Measurements from ENCODE around the gene ZNF562.
"Not testable (repeated sequence)": the region's sequence is repeated elsewhere in the genome, so short reads cannot be mapped to it uniquely, and the experiment has no call there.

ZNF562 gene

GRCh38 chr19:9668544-9668943 is 6.4 kb downstream of the ZNF562 start:
- no peak overlapping the region for H3K4me3 ChIP-seq (replicated peaks; ENCODE audit: low read depth, low read length)
- no peak for TF ChIP-seq CTCF (IDR thresholded peaks at IDR 0.05; ENCODE audit: low read depth, low read length, missing control alignments)
- DNase-seq (ENCODE audit: extremely low read depth, low read depth) = no peak

- TF ChIP-seq CTCF (IDR thresholded peaks at IDR 0.05; ENCODE audit: low read depth, low read length, missing control alignments) = no peak
- DNase-seq (ENCODE audit: extremely low read depth, low read depth) = no peak
- no peak overlapping the region for H3K4me3 ChIP-seq (replicated peaks; ENCODE audit: low read depth, low read length)
These were observed 7.0 kb downstream of the ZNF562 start for GRCh38 chr19:9667898-9668297.

- DNase-seq (ENCODE audit: extremely low read depth, low read depth) = no peak
- no peak overlapping the region for H3K4me3 ChIP-seq (replicated peaks; ENCODE audit: low read depth, low read length)
- no peak for TF ChIP-seq CTCF (IDR thresholded peaks at IDR 0.05; ENCODE audit: low read depth, low read length, missing control alignments)
These were observed 16.1 kb downstream of the ZNF562 start for GRCh38 chr19:9658769-9659168.

GRCh38 chr19:9653066-9653555 is 21.8 kb downstream of the ZNF562 start:
- not testable (repeated sequence) for H3K4me3 ChIP-seq (replicated peaks; ENCODE audit: low read depth, low read length)

GRCh38 chr19:9651464-9651863 is 23.4 kb downstream of the ZNF562 start:
- DNase-seq (ENCODE audit: extremely low read depth, low read depth); H3K4me3 ChIP-seq (replicated peaks; ENCODE audit: low read depth, low read length): not testable (repeated sequence)

More at GRCh38 chr19:9653066-9653555, 21.8 kb downstream of the ZNF562 start:
- not testable (repeated sequence) for DNase-seq (ENCODE audit: extremely low read depth, low read depth)

- TF ChIP-seq CTCF (IDR thresholded peaks at IDR 0.05; ENCODE audit: low read depth, low read length, missing control alignments) = no peak
- H3K4me3 ChIP-seq (replicated peaks; ENCODE audit: low read depth, low read length) = no peak overlapping the region
- no peak for DNase-seq (ENCODE audit: extremely low read depth, low read depth)
These were observed 24.6 kb downstream of the ZNF562 start for GRCh38 chr19:9650345-9650744.

GRCh38 chr19:9645472-9645871 is 29.4 kb downstream of the ZNF562 start:
- no peak for DNase-seq (ENCODE audit: extremely low read depth, low read depth)
- no peak overlapping the region for H3K4me3 ChIP-seq (replicated peaks; ENCODE audit: low read depth, low read length)
- TF ChIP-seq CTCF (IDR thresholded peaks at IDR 0.05; ENCODE audit: low read depth, low read length, missing control alignments) = no peak

GRCh38 chr19:9644472-9644871 is 30.4 kb downstream of the ZNF562 start:
- TF ChIP-seq CTCF (IDR thresholded peaks at IDR 0.05; ENCODE audit: low read depth, low read length, missing control alignments) = no peak
- no peak overlapping the region for H3K4me3 ChIP-seq (replicated peaks; ENCODE audit: low read depth, low read length)
- no peak for DNase-seq (ENCODE audit: extremely low read depth, low read depth)

Measured in HFF-Myc (cell line).